ENCODE results near the gene VARS2.
A peak's percentile ranks its signal among the peaks of the same experiment; 100 is the strongest.

The VARS2 gene

DNA sequence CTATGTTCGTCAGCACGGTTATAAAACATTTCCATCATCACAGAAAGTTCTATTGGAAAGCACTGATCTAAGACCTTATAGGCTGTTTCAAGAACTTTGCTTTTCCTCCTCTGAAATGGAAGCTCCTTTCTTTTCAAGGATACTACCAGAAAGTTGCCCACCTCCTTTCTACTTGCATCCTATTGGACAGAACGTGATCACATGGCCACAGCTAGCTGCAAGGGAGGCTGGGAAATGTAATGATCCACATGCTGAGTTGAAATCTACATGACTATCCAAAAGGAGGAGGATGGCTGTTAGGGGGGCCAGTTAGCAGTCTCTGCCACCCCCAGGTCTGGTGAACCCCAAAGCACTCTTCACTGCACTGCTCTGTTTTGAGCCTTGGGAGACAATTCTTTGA, 14.6 kb downstream of the VARS2 start:
- DNase-seq (ENCODE audit: low spot score), result no peak

DNA sequence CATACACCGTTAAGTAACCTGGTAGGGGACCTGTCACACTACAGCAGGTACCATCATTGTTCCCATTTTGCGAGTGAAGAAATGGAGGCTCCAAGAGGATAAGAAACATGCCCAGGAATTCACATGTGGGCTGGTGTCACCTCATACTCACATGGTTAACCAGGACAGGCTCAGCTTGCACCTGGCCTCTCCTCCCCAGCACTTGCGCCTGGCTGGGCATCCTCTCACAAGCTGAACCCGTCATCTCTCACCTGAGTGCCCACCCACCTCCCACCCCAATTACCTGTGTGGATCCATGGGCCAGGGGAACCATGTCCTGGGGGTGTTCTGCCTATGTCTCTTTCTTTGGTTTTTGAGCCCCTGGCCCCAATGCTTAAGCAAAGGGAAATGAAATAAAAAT, 16.5 kb downstream of the VARS2 start:
- no peak for DNase-seq (ENCODE audit: low spot score)

DNA sequence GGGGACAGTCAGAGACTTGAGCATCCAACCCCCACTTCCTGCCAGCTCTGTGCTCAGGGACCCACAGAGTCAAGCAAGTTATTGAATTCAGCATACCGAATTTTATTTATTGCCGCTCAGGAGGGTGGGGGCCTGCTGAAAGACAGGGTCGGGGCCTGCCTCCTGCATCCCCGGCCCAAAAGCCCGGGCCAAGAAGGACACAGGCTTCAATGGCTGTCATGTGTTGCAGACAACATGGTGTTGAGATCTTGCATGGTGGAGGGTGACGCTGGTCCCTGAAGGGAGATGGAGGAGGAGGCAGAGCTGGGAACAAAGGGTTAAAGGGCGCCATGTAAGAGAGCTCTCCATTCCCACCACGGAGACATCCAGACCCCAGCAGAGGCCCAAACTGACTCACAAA, 17.2 kb downstream of the VARS2 start:
- no peak for DNase-seq (ENCODE audit: low spot score)

DNA sequence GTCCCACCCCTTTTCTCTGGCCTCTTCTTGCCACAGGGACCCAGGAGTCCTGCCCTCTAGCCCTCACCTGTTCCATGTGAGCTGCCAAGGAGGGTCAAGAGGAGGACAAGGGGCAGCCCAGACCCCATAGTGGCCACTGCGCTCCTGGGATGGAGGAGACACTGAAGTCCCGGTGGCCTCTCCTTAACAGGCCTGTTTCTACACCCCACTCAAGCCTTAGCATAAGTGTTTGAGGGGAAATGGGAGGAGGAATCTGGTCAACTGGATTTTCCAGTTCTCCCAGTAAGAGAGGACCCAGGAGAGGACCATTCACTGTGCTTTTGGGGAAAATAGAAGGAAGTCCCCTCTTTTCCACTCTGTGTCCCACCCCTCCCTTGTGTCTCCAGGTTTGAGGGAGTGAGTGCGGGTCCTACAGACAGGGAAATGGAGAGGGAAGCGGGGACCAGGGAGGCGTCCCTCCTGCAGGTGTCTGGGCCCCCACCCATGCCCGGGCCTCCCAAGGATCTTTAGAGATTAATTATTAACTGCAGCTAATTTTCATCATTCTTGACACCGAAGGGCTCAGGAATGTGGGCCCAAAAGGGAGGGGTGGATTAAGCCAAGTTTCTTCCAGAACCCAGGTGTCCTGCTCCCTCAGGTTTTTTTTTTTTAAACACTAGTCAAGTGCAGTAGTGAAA, 18.1 kb downstream of the VARS2 start, which contains the start of gene SFTA2:
SFTA2 (minus strand) TSS at position 202 of the 677 bp plus-strand sequence; CDS start at position 128, 74 bp downstream.
- DNase-seq (ENCODE audit: low spot score), result no peak

DNA sequence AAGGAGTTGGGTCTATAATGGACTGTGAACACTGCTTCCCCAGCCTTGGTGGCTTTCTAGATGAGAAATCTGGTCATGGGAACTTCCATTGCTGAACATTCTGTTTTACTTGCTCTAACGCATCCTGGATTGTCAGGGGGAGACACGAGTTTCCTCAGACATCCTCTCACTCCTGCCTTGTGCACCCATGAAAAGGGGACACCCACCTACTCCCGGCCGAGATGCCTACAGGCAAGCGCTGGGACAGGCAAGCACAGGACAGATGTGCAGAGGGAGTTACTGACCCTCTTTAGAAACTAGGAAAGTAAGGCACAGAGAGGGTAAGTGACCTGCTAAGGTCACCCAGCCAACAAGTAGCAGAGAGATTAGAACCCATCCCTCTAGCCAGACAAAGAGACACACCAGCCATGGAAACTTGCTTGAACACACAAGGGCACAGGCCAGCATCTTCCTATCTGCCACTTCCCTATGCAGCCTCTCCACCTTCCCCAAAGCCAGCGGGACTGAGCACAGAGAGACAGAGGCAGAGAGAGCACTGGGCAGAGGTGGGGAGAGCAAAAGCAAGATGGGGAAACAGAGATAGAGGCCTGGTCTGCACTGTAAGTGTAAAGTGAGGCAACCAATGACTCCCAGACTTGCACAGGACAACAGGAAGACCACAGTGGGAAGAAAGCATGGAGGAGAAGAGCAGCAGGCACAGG, 18.8 kb downstream of the VARS2 start:
- no peak for DNase-seq (ENCODE audit: low spot score)

DNA sequence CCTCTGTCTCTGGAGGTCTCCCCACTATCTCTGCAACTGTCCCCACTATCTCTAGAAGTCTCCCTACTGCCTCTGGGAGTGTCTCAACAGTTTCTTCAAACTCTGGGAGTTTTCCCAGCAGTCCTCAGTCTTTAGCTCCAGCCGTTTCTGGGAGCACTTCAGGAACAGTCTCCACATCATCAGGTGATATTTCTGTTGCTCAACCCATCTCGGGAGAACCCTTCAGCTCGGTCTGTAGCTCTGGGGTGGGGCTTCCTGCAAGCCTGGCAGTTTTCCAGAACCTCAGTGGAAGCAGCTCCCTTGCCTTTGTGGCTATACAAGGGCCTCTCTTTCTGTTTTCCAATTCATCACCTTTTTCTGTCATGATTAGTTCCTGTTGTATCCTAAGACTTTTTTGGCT, 21.0 kb downstream of the VARS2 start:
- no peak for DNase-seq (ENCODE audit: low spot score)

DNA sequence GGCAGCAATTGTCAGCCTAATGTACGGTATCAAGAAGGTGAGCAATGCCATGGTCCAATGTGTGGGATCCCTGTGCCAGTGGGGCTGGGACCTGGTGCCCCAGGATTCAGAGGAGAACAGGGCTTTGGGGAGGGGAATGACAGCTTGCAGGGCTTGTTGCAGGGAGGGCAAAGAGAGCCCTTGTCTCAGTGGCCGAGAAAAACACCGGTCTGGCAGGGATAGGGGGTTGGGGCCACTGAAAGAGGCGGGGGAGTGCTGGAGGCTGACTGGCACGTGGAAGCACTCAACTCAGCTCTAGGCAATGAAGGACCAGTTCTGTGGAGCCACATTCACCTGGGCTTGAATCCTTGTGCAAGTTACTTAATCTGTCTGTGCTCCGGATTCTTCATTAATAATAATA, 23.2 kb downstream of the VARS2 start:
- DNase-seq (ENCODE audit: low spot score), result no peak

DNA sequence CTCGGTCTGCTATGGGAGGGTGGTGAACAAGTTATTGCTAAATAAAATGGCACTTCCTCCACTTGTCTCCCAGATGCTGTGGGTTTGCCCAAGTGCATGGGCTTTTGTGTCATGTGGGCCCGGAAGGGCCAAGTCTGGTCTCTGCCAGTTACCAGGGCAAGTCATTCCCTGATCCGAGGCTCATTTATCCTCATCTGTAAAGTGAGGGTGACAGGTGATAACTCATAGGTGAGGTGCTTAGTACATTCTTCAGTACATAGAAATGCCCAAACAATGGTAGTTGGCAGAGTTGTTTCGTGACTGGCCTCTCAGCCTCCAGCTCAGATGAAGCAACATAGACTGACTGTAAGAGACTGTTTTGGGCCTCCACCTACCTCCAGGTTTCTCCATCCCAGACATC, 24.7 kb downstream of the VARS2 start:
- no peak for DNase-seq (ENCODE audit: low spot score)

DNA sequence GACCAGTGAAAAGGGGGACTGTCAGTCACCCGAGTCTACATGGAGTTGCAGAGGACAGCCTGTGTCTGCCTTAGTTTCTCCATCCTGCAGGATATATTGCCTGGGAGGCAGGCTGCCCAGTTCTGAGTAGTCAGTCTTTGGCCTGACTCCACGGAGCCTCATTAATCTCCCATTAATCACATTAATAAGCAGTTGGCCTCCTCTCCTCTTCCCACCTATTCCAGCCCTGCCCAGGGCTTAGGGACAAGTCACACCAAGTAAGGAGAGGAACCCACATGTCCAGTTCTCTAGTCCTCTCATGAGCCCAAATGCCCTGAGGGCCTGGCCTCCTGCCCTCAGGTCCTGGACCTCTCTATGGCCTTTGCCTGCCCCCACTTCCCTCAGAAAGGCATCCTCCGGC, 25.4 kb downstream of the VARS2 start:
- DNase-seq (ENCODE audit: low spot score), result no peak

DNA sequence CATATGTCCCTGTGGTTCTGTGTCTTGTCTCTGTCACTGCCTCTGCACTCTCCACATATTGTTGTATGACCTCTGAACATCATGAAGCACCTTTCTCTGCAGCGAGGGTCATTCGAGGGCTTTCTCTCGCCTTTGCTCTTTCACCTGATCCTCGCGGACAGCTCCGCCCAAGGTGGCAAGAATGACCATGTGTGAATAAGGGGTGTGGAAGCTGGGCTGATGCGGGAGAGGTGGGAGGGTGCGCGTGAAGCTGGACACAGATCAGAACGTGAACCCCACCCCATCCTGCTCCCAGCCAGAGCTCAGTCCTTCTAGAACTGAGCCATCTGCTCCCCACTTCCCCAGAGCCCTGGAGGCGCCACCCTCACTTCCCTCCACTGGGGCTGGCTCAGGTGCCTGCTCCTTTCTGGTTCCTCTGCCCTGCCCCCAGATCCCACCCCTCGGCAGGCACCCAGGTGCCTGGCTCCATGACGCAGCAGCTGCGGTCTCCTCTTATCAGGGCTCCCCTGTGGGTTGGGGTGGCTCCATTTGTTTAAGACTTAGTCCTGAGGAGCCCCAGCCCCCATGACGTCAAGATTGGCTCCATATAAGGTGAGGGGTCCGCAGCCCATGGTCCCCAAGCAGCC, 26.4 kb downstream of the VARS2 start, which contains the start of gene MUCL3:
MUCL3 (plus strand) TSS at position 613 of the 626 bp plus-strand sequence. CDS start 27 bp downstream, outside the sequence.
- no peak for DNase-seq (ENCODE audit: low spot score)

DNA sequence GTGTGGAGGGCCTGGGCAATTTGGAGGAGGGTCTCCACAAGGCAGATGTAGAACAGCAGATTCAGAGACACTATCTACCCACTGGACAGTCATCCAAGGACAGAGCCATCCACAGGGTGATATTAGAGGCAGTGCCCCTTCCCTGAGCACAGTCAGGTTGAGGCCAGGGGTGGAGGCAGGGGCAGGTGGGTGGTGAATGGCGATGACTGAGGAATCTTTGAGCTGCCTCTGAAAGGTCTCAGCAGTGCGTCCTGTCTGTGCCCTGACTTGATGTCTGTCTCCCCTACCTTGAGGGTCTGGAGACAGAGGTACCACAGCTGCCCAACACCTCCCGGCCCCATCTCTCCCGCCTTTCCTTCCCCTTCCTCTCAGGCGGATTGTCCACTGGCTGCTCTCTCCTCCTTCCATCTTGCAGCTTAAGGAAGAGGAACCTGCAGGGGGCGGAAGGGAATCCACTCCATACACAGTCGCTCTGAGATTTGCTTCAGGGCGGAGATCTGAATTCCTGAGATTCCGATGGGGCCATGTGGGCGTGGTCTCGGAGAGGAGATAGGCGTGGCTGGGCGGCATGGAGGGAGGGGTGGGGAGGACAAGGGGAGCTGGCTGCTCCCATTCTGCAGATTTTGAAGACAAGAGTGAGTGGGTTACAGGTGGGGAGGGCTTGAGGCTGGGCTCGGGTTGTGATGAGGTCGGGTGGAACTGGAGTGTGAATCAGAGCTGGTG, 28.5 kb downstream of the VARS2 start:
- DNase-seq (ENCODE audit: low spot score), result peak; percentile 54

DNA sequence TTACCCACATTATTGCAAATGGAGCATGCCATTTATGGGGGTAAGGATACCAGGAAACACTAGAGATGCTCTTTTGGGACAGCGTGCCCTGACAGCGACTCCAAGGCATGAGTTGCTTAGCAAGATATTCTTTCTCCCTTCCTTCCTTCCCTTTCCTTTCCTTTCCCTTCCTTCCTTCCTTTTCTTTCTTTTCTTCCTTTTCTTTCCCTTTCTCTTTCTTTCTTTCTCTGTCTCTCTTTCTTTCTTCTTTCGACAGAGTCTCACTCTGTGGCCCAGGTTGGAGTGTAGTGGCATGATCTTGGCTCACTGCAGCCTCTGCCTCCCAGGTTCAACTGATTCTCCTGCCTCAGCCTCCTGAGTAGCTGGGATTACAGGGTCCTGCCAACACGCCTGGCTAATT, 30.0 kb downstream of the VARS2 start:
- DNase-seq (ENCODE audit: low spot score), result no peak

DNA sequence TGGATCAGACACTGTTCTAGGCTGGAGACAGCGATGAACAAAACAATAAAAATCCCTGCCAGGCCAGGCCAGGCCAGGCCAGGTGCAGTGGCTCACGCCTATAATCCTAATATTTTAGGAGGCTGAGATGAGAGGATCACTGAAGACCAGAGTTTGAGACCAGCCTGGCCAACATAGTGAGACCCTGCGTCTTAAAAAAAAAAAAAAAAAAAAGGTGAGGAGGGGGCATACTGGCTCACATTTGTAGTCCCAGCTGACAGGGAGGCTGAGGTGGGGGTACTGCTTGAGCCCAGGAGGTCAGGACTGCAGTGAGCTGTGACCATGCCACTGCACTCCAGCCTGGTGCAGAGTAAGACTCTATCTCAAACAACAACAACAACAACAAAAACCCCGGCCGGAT, 31.2 kb downstream of the VARS2 start:
- no peak for DNase-seq (ENCODE audit: low spot score)

DNA sequence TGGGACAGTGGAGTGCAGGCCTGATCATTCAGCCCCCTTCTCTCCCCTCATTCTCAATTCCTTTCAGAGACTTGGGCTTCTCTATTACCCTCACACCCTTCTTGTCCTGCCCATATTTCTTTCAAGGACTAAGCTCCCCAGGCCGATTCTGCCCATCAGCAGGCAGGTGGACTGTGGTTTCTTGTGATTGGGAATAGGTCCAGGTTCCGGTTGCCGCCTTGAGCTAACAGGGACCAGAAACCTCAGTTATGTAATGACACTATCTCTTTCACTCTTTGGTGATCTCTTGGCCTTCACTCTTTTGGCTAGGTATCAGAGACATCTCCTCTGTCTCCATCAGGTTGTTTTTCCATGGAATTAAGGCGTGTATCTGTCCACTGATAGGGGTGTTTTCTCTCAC, 33.2 kb downstream of the VARS2 start:
- DNase-seq (ENCODE audit: low spot score), result no peak

DNA sequence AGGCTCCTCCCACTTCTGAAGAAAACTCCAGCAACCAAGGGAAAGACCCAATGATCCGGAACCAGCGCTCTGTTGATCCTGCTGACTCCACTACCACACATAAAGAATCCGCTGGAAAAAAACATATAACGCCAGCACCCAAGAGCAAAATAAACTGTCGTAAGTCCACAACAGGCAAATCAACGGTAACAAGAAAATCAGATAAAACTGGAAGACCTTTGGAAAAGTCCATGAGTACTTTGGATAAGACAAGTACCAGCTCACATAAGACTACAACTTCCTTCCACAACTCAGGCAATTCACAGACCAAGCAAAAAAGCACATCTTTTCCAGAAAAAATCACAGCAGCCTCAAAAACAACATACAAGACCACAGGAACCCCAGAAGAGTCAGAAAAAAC, 34.8 kb downstream of the VARS2 start:
- no peak for DNase-seq (ENCODE audit: low spot score)

DNA sequence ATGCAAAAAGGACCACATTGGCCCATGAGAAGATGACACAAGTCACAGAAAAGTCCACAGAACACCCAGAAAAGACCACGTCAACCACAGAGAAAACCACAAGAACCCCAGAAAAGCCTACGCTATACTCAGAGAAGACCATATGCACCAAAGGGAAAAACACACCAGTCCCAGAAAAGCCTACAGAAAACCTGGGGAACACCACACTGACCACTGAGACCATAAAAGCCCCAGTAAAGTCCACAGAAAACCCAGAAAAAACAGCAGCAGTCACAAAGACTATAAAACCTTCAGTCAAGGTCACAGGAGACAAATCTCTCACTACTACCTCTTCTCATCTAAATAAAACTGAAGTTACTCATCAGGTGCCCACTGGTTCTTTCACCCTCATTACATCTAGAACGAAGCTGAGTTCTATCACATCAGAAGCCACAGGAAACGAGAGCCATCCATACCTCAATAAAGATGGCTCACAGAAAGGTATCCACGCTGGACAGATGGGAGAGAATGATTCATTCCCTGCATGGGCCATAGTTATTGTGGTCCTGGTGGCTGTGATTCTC, 38.0 kb downstream of the VARS2 start:
- no peak for DNase-seq (ENCODE audit: low spot score)

DNA sequence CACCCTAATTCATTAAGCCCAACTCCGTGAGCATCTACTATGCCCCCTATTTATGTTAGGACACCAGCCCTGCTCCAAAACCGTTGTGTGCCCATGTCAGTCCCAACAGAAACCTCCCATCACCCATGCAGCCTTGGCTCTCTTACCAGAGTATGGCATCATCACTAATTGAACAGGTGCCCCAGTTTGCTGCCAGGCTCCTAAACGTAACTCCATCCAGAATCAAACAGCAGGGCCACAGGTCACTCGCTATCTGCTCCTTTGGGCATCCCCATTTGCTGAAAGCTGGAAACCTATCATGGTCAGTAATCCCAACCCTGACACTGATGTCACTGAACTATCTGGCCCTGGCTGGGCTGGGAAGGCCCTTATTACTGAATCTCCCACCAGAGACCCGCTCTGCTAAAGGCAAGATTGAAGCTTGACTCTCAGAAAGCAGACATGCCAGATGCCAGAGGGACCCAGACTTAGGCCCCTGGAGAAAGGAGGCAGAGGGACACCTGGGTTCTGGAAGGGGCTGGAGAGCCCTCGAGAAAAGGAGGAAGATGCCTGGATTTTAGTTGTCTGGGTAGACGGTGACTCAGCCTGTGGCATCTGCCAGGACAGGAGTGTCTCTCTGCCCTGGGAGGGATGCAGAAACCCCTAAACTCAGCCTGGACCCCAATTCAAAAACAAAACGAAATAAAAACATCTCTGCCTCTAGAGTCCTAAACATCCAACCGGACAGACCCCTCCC, 40.8 kb downstream of the VARS2 start:
- no peak for DNase-seq (ENCODE audit: low spot score)

DNA sequence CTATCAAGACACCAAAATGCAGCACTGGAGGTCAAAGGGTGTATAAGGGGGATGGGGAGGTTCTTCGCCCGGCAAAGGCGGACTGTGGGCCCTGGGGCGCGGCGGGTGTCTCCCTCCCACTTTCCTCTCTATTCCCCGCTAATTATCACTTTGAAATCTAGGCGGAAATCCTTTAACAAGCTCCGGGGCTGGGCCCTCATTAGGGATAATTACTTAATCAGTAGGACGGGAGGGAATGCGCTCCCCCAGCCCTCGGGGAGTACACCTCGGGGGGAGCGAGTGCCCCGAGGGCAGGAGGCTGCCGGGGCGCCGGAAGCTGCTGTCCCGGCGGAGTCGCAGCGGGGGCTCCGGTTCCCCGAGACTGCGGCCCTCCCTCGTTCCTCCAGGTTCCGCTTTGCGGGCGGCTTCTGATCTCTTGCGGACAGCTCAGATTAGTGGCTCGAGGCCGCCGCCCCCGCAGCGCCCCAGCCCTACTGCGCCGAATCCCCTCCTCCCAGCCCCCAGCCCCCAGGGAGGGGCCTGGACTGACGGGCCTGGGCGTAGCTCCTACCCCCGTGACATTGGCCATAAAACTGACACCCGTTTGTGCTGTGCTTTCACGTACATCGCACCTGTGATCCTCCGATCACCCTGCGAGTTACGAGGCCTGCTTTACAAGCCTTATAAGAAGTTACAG, 41.5 kb downstream of the VARS2 start:
- peak; percentile 67 for DNase-seq (ENCODE audit: low spot score)

DNA sequence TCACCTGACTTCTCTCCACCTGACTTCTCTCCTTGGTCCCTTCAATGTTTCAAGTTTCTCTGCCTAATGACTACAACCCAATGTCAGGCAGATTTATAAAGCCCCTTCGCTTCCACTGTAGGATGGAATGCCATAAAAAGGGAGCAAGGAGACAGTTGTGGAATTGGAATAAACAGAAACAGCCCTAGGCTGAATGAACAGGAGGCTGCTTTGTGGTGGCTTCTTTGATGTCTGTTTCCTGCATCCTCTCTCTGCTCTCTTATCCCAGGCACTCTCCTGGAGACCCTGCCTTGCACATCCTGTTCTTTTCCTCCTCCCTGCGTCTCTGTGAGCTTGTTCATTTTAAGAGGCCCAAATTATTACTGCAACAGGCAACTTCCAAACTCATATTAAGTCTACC, 43.7 kb downstream of the VARS2 start:
- no peak for DNase-seq (ENCODE audit: low spot score)

DNA sequence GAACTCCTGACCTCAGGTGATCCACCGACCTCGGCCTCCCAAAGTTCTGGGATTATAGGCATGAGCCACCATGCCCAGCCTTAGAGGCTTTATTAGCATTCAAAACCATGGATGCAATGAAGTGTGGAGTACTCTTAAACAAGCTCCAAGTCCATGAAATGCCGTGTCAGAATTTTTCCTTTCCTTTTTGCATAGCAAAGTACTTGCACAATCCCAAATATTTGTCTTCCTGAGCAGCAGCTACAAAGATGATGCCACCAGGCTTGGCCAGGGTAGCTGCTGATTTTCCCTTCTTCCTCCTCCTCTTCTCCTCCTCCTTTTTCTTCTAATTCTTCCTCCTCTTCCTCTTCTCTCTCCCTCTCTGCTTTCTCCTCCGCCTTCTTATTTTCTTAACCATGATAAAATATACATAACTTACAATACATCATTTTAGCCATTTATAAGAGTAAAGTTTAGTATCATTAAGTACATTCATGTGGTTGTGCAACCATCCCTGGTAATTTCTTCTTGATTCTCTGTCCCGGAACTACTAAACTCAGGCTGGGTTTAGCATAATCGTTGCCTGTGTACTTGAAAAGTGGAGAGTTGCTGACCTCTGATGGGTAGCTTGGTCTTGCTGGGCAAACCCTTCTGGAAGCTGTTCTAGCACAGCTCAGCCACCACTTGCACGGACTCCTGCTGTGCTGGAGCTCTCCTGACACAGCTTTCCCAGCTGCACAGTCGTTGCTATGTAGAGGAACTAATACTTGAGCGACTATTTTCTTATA, 47.1 kb downstream of the VARS2 start:
- DNase-seq (ENCODE audit: low spot score), result no peak
